Measurements from ENCODE around the gene MYLK.

GRCh38 chr3:123788710-123789109 is 95.4 kb downstream of the MYLK start:
- TF ChIP-seq, protein P1, sequence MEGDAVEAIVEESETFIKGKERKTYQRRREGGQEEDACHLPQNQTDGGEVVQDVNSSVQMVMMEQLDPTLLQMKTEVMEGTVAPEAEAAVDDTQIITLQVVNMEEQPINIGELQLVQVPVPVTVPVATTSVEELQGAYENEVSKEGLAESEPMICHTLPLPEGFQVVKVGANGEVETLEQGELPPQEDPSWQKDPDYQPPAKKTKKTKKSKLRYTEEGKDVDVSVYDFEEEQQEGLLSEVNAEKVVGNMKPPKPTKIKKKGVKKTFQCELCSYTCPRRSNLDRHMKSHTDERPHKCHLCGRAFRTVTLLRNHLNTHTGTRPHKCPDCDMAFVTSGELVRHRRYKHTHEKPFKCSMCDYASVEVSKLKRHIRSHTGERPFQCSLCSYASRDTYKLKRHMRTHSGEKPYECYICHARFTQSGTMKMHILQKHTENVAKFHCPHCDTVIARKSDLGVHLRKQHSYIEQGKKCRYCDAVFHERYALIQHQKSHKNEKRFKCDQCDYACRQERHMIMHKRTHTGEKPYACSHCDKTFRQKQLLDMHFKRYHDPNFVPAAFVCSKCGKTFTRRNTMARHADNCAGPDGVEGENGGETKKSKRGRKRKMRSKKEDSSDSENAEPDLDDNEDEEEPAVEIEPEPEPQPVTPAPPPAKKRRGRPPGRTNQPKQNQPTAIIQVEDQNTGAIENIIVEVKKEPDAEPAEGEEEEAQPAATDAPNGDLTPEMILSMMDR (IDR thresholded peaks at IDR 0.05; ENCODE audit: low read length) = no peak
- TF ChIP-seq EZH2 (IDR thresholded peaks at IDR 0.05; ENCODE audit: borderline replicate concordance, low read length) = no peak

All from OCI-LY1 (cell line).